GM21825 (cell line): ENCODE results near the gene RRBP1.

Source experiments
- ATAC-seq: cut with Tn5 transposase; IDR thresholded peaks from one replicate; pipeline ENCODE4 v1.9.1; 2021; ENCODE audit warnings: mild to moderate bottlenecking, moderate library complexity; ENCODE audit not compliant: unreplicated experiment

Gene RRBP1

DNA sequence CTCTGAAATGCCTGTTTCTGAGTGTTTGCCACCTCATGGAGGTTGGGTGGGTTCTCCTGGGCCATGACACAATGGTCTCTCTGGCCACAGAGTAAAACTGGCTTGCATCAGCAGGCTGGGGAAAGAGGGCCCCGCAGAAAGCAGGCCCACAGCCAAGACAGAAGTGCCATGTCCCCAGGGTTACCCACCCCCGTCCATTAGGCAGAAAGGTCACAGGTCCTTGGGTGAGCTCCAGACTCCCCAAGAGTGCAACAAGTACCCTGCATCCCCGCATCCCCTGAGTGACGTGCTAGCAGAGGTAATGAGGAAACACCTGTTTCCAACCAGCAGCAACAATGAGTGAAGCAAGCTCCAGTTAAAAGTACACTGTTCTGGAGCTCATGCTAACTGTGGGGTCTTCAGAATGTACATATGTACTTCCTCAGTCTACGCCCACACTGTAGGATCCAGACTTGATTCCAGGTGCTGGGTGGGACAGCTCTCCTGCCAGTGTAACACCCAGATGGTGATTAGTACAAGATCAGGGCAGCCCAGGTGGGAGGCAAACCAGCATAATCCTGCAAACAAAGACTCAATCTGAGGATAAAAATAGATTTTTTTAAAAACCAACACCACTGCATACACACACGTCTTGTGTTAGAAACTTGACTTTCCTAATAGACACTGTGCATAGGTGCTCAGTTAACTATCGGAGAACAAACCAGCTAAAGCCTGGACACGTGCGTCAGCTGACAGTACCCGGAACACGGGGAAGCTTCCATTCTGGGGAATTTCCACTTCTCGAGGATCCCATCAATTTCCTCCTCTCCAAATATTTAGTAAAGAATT is 31.5 kb downstream of the RRBP1 start:
- no peak for ATAC-seq

DNA sequence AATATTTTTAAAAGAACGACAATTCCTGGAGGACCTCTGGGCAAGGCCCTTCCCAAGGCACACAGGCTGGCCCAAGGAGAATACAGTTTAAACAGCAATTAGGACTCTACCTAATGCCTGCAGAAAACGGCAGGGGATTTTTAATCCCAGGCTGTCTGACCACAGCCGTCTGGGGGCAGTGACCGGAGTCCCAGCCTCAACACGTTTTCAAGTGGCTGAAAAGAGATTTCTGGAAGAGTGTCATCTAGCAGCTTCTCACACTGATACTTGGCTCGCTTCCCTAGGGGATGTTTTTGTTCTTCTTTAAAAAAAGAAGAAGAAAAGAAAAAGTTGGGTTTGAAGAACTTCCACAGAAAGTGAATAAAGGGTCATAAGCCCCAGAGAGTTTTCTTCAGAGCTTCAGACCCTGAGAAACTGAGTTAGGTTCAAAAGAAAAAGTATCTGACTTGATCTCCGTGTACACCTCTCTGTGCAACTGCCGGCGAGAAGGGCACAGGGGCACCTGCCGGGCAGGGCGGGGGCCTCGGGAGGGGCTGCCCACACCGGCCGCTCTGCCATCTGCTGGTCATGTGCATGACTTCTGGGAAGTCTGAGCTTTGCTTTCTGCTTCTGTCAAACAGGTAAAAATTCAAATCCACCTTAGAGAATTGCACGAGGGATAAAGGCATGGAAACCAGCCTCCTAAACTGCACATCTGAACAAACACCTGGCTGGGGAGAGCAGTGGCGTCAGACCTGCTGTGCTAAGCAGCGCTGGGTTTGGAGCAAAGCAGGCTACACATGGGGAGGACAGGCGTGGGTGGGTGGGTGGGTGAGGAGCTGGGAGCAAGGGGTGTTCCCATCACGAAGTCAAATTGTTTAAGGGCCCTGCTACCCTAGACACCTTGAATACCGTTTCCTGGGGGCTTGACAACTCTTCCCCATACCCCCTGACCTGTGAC is 33.0 kb downstream of the RRBP1 start:
- ATAC-seq, result no peak

DNA sequence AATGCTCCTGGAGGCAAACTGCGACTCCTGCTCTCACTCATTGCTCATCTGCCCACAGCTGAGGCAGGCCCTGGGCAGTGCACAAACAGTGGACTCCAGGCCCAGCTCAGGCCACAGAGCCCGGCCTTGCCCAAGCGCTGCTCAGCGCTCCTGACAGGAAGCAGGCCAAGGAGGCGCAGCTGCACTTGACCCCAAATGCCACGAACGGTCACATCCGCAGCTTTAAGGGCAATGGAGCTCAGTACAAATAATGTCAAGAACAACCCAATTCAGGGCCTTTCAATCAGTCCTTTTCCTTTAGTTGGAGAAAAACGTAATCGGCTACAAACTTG is 33.8 kb downstream of the RRBP1 start:
- no peak for ATAC-seq

DNA sequence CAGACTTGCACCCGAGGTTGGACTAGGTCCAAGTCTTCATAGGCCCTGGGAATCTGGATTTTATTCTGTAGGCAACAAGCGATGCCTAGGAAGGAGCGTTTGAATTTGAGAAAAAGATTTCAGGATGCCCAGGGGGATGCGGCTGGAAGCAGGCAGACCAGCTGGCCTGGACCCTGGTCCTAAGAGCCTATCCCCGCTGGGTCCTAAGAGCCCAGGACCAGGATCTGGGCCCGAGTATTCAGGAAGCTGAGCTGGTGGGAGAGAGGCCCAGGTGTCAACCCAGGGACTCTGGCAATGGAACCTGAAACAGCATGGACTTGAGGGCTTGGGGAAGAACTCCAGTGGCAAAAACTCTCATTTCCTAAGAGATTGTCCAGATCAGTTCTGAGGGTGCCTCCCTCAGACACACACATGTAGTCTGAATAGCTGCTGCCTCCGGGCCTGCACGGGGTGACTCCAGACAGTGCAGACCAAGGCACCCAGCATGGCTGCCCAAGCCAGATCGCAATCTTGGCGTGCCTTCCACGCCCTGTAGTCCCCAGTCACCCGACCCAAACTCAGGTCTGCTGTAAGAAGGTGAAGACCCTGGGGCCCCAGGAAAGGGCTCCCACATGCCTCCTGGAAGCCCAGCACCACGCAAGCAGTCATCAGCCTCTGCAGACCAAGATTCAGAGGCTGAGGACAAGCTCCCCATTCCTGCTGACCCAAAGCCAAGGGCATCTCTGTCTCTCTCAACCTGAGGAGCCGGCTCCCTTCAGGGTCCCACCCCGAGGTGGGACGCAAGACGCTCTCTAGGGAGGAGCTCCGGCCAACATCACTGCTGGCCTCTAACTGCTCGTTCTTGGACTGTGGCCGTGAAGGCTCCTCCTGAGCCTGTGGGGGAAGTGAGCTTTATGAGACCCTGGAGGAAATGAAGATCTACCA is 34.4 kb downstream of the RRBP1 start:
- ATAC-seq, result no peak

DNA sequence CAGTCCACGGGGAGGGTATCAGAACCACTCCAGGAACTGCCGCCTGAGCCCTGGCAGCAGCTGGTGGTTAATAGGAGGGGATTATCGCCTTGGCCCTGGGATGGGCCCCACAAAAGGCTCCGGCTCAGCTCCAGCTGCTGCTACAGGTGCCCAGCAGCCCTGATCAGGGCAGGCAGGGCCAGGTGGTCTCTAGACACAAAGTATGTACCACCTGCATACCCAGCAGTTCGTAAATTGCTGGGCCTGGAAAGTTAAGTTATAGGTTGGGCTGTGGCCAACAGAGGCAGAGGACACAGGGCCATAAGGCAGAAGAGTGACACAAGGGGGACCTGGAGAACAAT is 35.1 kb downstream of the RRBP1 start:
- ATAC-seq, result no peak

DNA sequence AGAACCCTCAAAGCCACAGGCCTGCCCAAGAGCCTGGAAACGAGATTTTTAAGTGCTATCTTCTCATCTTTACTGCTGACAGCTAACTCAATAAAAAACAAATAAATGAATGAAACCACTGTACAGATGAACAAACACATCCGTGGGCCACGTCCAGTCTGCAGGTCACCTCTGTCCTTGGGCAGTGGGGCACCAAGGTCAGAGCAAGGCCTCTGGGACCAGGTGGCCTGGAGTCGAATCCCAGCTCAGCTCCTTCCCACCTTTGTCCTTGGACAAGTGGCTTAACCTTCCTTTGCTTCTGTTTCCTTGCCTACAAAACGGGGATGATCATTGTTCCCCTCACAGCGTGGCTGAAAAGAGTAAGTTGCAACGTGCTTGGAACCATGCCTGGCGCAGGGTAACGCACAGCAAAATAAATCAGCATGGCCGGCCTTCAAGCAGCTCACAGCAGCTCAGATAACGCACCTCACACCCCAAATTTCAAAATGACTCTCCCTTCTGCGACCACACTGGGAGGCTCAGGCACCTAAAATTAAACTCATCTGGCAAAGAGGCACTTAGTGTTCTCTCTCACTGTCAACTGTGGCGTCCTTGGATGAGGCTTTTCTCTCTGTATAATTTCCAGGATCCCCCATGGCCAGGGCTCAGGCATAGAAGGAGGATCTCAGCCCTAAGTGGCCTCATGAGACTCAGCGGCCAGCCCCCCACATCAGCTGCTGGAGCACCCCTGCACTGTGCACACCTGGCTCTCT is 35.7 kb downstream of the RRBP1 start:
- no peak for ATAC-seq

DNA sequence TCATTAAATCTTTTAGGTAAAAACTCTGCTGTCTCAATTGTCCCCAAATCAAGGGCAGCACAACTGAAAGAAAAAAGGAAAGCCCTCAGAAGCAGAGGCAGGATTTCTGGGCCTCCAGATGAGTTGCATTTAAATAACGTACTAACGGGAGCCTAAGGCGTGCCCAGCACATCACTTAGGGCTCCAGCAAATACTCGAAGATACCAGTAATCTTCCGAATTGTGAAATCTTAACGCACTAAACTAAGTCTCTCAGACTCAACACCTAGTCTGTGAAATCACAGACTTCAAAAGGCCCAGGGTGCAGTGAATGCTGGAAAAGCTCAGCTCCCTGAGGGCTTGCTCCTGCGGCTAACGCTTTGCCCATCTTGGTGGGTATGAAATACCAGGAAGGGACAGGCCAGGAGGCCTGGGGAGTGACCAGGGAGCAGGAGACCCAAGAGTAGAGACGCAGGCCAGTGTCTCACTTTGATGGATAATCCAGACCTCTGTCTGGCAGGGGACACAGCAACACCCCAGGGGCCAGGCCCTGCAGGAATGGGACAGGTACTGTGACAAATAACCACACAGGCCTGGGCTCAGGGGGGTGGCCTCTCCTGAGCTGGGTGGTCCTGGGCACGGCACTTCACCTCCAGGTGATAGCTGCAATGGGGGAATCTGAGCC is 36.4 kb downstream of the RRBP1 start:
- no peak for ATAC-seq

DNA sequence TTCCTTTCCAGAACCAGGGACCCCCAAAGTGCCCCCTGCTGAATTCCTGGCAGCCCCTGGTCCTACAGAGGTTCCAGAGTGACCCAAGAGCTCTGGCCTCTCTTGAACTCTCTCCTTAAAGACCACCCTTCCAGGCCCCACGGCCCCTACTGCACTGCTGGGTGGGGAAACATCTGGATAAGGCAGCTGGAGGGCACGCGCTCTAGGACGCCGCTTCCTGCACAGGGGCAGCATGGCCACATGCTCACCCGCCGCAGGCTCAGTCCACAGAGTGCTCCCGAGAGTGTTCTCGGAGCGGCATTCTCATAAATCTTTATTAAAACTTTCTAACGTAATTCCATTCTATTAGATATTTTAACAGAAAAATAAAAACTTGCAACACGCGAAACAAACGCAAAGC is 37.0 kb downstream of the RRBP1 start:
- no peak for ATAC-seq

DNA sequence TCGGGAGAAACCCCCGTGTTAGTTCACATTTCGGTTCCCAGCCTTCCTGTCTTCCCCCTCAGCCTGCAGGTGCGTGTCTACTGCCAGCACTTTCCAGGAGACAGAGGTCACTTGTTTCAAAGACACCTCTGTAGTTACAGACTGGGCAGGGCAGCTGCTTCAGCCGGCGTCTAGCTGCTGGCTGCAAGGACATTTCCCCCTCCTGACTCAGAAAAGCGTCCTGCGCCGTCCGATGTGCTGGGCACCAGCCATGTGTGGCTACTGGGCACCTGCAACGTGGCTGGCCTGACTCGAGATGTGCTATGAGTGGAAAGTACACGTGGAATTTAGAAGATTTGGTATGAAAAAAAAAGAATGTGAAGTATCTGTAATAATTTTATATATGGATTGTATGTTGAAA is 37.6 kb downstream of the RRBP1 start:
- ATAC-seq, result no peak

DNA sequence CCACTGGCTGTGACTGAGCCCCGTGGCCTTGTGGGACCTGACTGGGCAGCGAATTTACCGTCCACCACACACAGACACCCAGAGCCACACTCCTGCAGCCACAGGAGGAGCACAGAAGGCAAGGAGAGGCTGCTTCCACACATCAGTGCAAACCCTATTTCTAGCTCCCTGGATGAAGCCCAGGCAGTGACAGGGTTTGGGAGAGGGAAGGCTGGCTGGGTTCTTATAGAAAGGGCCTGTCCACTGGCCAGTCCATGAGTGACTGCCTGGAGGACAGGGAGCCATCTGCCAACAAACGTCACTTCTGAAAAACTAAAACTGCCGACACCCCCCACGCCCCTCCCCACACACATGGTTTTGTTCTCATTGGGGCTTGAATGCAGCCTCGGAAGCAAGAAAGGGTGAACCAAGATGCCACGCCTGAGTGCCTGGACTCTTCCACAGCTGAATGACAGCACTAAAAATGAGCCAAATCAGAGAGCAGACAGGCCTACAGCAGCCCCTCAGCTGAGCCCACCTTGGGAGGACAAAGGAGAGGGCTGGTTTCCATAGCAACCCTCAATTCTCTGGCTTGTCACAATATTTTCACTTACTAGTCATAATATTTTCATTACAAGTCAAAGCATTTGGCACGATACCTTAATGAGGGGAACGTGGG is 38.4 kb downstream of the RRBP1 start:
- ATAC-seq, result no peak

DNA sequence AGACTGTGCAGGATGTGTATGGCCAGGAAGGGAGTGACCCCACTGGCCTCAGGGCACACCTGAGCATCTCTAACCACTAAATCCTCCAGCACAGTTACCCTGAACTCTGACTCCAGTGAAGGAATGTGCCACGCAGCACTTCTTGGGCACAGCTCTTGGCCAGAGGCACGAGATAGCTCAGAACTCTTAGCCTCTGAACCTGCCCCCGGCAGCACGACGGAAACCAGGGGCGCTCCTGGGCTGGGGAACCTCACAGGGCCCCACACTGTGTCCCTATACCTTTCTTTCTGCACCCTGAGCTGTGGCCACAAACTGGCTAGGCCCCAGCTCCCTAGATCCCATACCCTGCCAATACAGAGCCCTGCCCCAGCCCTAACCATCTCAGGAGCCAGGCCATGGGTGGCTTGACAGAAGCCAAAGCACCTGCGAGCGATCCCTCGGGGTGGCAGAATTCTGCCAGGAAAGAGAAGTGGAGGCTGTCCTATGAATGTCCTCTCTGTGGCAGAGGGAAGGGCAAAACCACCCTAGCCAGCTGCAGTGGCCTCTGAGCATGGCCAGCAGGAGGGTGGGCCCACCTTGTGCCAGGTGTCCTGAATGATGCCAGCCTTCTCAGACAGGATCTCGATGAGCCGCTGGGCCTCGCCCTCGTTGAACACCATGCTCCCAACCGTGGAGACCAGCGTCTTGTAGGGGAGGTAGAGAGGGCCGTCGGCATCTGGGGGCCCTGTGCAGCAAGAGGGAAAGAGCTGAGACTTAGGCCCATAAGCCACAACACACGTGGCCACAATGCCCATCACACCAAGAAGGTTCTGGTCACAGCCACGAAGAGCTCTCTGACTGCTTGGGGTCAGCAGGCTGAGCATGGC is 39.4 kb downstream of the RRBP1 start:
- ATAC-seq, result no peak

DNA sequence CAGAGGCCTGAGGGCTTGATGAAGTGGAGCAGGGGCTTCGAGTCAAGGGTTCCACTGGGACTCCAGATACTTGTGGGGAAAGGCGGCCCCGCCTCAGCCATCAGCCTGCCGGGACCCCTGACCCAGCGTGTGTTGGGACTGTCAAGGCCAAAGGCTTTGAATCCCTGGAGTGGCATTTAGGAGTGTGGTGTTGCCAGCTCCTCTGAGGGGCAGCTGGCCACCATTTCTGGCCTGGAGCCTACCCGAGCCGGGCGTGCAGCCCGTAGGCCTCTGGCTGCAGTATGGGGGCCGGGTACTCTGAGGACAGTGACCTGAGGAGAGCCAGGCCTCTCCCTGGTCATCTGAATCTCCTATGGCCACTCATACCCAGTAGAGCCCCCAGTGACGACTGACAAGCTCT is 40.0 kb downstream of the RRBP1 start:
- no peak for ATAC-seq

DNA sequence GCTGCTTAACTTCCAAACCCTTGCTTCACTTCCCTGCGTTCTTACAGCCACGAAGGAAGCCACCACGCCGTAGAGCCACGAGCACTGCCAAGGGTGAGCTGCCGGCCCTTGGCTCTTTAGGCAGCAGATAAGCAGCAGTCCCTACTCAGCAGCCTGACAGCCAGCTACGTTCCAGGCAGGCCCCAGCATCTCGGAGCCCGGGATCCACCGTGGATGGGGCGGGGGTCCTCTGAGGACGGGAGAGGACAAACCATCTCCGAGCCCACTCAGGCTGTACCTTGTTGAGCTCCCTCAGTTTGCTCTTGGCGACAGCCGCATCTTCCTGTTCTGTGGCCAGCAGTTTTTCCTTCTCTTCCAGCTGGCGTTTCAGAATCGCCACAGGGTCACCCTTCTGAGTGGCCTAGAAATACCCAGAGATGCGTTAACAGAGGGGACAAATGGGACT is 40.5 kb downstream of the RRBP1 start:
- no peak for ATAC-seq

DNA sequence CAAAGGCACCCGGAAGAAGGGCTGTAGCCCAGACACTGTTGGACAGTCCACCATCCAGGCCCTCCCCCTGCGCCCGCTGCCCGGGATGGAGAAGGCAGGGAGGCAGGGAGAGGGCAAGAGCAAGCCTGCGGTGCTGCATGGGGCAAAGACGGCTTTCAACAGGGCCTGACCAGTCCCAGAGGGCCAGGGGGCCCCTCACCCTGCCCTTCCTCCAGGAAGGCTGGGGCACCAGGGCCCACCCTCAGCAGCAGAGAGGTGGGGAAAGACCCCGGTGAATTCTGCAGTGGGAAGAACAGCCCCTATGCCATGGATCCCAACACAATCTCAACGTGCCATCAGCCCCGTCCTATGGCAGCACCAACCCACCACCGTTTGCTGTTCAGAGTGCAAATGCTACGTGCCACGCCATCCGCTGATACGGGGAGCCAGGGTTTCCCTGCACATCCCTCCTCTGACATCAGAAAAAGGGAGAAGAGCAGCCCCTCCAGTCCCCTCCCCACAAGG is 41.1 kb downstream of the RRBP1 start:
- no peak for ATAC-seq

DNA sequence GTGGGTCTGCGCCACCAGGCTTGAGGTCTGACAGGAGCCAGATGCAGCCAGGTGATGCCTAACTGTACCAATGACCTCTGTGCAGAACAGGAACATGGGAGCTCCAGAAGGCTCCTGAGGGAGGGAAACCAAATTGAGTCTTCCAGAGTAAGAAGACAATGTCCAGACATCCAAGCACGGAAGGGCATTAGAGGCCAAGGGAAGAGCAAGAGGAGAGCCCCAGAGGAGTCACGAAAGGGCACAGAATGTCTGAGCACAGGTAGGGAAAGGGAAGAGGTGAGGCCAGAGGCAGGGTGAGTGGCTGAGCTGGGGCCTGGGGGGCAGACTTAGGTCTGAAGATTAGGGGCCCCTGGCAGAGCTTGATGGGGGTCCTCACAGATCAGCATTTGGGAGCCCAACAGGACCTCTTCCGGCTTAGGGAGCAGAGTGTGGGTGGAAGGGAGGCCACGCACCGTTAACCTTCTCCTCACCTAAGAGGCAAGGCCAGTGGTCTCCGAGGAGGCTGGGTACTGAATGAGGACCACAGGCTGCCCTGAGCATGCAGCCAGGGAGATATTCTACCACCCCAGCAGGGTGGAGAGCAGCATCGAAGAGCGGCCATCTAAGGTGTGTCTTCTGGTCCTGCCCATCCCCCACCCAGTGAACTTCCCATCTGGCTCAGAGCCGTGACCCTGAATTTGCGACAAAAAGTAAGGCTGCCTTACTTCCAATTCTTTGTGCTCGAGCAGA is 41.7 kb downstream of the RRBP1 start:
- ATAC-seq, result no peak

DNA sequence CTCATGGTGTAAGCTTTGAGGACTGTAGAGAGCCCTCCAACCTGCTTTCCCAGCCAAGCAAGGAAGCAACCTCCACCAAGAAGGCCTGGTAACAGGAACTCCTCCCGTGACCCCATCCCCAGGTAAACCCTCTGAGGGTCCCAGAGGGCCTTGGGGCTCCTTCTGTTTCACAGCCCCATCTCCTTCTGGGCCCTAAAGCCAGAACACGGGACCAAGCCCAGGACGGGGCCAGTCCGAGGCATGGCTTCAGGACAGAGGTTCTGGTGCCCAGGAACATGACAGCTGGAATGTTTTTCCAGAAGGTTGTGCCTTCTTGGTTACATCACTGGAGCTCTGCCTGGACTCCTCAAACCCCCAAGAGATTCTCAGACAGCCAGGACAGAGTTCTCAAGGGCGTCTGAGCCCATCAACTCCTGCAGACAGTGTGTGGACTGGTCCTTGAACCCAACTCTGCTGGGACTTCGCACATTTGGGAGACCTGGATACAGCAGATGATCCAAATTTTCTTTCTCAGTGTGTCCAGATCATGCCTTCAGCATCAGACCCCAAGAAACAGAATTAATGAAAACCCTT is 43.1 kb downstream of the RRBP1 start:
- ATAC-seq, result no peak

DNA sequence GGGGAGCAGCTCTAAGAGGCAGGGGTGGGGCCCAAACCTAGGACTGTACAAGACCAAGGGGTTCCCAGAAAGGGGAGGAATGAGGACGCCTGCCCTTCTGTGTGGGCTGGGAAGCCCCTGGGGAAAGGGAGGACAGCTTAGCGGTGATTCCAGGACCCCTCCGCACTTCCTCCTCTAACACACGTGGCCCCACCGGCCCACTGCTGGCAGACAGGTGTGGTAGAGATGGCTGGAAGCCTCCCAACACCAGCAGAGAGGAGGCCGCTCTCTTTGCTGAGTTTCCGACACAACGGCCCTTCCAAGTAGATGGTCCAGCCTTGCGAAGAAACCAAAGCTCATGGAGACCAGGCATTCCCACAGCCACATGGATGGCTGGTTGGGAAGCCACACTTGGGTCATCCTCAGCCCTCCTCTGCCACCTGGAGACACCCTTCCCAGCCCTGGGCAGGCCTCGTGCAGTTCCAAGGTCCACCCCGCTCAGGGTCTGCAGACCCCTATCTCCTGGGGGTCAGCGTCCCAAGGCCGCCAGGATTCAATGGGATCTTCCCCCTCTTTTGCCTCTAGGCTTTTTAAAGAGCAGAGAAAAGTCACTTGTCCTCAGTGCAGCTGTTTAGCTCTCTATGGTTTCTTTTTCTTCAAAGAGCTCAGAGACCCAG is 43.9 kb downstream of the RRBP1 start:
- ATAC-seq, result no peak
